Renal cortex interstitium (tissue), 11 donors: ENCODE data around the gene FAR2. TPM values are rescaled to one million over a fixed set of nuclear protein-coding genes. Genes with fewer than 3 reads are reported as not detected.
A peak's percentile ranks its signal among the peaks of the same experiment; 100 is the strongest.

Experiments
- DNase-seq, 11 donors: peaks; one replicate each; pipeline ENCODE4 v3.0.0-alpha.2; 2013; ENCODE audit warnings: low read depth in 9 of 11, low spot score in 4 of 11; ENCODE audit errors: extremely low read depth in 1 of 11
- polyA plus RNA-seq, 3 donors: library from polyadenylated mRNA; unstranded; fragments of 120-200 nt; gene quantifications; one replicate each; pipeline ENCODE4 v1.2.1, GENCODE V29; 2013; ENCODE audit not compliant: insufficient read length in 3 of 3

FAR2 gene
- polyA plus RNA-seq, 3 donors = 38.8 to 43.4 (median 42.6) TPM

- no peak for DNase-seq
Observed at GRCh38 chr12:29222200-29222599, 73.1 kb downstream of the FAR2 start.

- DNase-seq = no peak
Observed at GRCh38 chr12:29223426-29223825, 74.3 kb downstream of the FAR2 start.

DNA sequence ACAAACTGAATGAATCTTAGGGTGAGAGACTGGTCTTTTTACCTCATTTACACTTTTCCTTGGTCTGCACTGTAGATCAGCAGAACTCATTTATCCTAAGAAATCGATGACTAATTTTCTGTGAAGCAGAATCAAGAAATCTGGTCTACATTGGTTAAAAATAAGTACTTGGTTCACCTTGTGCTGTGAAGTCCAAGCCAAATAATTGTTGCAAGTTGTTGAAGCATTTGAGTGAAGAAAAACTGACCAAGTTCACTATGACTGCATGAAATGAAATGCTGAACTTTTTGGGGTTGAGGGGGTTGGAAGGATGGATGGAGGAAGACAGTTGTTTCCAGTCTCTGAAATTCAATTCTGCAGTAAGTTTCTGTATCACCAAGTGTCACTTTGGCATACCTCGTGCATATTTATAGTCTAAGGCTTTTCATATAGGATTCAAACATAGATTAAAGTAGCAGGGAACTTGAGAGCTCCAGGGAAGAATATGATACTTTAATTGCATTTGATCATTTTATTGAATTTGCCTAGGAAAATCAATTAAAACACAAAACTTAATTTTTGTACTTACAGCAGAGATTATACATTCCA is 75.0 kb downstream of the FAR2 start:
- no peak for DNase-seq

- DNase-seq = no peak
Observed at GRCh38 chr12:29224572-29224971, 75.5 kb downstream of the FAR2 start.

DNA sequence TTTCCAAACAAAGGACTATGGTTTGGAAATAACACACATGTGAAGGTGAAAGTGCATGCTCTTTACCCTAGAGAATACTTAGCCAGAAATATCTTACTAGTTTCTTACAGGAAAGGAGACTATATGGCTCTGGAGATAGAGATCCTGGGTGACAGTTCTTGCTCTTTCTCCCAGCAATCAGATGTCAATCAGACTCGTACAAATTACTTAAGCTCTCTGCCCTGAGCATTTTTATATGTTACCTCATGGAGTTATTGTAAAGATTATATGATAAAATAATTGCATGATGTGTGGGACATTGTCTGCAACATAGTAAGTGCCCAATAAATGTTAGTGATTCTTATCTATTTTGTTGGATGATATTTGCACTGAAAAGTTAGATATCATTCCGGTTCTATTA is 76.8 kb downstream of the FAR2 start:
- DNase-seq = no peak

- no peak for DNase-seq
Observed at GRCh38 chr12:29226616-29227015, 77.5 kb downstream of the FAR2 start.

GRCh38 chr12:29228474-29229157 is 79.5 kb downstream of the FAR2 start:
- no peak for DNase-seq

GRCh38 chr12:29229158-29229505 is 80.1 kb downstream of the FAR2 start:
- no peak for DNase-seq

GRCh38 chr12:29229937-29230336 is 80.9 kb downstream of the FAR2 start:
- no peak for DNase-seq

GRCh38 chr12:29230800-29231560 is 81.9 kb downstream of the FAR2 start:
- DNase-seq = no peak

DNA sequence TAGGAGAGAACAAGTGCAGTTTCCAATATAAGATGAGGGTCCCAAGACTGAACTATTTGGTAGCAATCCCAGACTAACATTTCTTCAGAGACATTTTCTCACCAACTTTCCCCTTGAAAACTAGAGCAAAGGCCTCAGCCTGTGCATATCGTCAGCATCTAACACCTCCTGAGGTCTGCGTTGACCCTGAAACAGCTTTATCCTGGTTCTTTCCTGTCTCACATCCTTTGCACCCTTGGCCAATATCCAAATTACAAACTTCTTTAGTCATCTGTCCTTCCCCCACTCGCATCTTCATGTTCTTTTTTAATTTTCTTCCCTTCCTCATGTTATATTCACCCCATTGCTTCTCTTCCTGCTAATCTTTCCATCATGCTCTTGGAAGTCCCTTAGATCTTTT is 83.0 kb downstream of the FAR2 start:
- DNase-seq = no peak

DNA sequence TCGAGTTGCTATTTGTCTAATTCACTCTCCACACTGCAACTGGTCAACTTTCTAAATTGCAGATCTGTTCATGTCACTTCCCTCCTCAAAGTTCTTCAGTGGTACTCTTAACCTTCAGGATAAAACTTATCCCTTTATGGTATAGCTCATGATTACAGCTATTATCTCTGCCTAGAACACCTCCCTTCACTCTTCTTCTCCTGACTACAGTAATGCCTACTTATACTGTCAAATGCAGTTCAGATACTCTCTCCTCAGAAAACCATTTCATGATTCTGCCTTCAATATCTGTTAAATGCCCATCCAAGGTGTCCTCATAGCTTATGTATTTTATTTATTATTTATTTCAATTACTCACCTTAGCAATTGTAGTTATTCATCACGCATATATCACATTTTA is 85.5 kb downstream of the FAR2 start:
- no peak for DNase-seq

DNA sequence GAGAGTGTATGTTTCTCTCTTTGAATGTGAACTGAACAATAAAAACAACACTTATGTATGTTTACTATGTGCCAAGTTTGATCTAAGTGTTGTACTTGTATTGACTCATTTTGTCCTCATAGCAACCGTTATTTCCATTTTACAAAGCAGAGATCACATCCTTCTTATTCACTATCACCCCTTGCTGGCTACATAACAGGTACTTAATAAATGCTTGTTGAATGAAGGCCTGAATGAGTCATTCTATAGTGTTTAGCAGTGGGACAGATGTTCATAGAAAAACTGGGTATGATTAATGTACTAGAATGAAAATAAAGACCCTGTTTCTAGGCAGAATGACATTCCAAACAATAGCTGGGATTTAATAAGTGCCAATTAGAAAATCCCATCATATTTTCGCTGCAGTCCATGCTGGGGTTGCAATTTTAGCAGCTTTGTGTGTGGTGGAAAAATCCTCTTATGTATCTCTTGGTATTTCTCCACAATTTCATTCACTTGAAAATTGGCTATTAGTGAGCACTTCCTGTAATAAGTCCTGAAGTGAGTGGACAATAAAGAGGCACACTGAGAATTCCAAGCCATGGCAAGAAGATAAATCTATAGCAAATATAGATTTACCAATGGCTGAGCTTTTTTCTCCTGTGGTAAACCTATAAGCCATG is 86.0 kb downstream of the FAR2 start:
- no peak for DNase-seq

GRCh38 chr12:29238822-29239291 is 89.8 kb downstream of the FAR2 start:
- DNase-seq = no peak

GRCh38 chr12:29239336-29239735 is 90.3 kb downstream of the FAR2 start:
- no peak for DNase-seq

- peak in 1 of 11 donors; percentile 17 for DNase-seq
Observed at GRCh38 chr12:29240441-29240840, 91.4 kb downstream of the FAR2 start.

DNA sequence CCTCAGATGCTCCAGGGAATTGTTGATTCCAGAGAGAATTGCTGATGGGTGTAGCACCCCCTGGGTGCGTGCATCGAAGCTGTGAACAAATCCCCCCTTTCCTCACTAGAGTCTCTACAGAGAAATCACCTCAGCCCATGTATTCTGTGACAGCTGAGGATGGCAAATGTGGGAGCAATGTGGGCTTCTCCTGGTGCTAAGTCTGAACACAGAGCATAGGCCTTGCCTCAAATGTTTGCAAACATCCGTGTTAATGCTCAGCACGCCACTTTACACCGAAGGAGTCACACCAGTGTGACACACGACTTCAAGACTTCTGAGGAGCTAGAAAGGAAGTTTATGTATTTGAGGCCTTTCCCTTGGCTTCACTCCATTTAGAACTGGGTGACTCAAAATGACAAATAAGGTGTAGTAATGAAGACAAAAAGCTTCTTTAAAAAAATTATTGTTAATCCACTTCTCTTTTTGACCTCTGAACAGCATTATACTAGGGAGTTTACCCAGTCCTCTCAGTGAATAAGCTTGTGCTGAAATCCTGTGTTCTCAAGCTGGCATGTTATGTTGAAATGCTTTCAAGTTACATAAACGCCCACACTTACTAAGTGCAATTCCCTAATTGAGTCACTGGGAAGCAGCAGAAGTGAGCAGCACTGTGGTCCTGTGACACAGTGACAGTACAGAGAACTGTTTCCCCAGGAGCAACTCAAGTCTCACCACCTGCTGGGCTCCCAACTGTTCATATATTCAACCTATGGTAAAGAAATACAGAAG is 92.9 kb downstream of the FAR2 start:
- DNase-seq = no peak

DNA sequence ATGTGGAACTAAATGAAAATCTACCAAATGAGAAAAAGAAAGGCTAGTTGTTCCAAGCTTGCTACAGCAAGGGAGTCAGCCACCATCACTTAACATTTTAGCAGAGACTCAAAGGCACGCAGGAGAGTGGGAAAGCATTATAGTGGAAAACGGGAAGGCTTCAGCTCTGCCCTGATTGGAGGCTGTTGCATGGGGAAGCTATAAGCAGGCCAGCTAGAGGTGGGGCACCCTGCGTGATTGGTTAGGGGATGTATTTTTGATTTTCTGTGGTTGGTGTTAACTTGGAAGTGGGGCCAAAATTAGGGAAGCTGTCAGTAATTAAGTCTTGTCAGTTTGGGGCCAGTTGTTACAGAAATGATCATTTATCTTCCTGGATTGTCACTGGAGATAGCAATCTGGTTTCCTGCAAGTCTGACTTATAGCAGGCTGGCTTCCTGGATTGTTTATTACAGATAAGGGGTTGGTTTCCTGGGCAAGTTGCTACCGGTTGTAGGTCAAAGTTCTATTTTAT is 93.9 kb downstream of the FAR2 start:
- DNase-seq = no peak

- no peak for DNase-seq
Observed at GRCh38 chr12:29244159-29244765, 95.2 kb downstream of the FAR2 start.
